ENCODE results near the gene BRWD1. TPM values are rescaled to one million over a fixed set of nuclear protein-coding genes. Genes with fewer than 3 reads are reported as not detected.
A peak's percentile ranks its signal among the peaks of the same experiment; 100 is the strongest.

The BRWD1 gene
- total RNA-seq, 4 donors from 2014 or later: 63.8 to 281 (median 103) TPM

GRCh38 chr21:39178421-39178820 lies 135.0 kb downstream of the BRWD1 start:
- WGBS, 2 donors (ENCODE audit: low coverage in 1 of 2): 83 to 89% methylated on average over 7 of the region's 7 CpGs
- no peaks in the 10 kb centered on the region for H3K27me3 ChIP-seq
- in situ Hi-C loops (cut with MboI; ENCODE audit: low pct_ligation_motif_present in 1 of 4, low pct_unique_long_range_greater_than_20kb in 1 of 4, low sequenced_read_pairs in 3 of 4) (loop anchor here in 1 of 4 donors (25.0 kb wide), 1 partner anchor 209 kb away; a partner anchor contains a TSS), intact Hi-C loops (cut with DNase I; ENCODE audit: low total_unique reads) (no loop called here)
- no peak overlapping the region for H3K4me3 ChIP-seq
- no peaks in the 10 kb centered on the region for H3K9me3 ChIP-seq
- DNase-seq: no peak
- H3K4me1 ChIP-seq: peaks cover 6 to 21% (median 13%) of the 10 kb centered on the region in 4 donors
- TF ChIP-seq EP300 (IDR thresholded peaks at IDR 0.05; ENCODE audit: low read depth): no peak
- TF ChIP-seq CTCF (IDR thresholded peaks at IDR 0.05): no peak
- no peak for TF ChIP-seq POLR2AphosphoS5 (IDR thresholded peaks at IDR 0.05)
- no peak for TF ChIP-seq POLR2A (IDR thresholded peaks at IDR 0.05)
- no peak overlapping the region for H3K27ac ChIP-seq
- peaks cover 0 to 21% (median 2%) of the 10 kb centered on the region in 4 donors for H3K36me3 ChIP-seq

DNA sequence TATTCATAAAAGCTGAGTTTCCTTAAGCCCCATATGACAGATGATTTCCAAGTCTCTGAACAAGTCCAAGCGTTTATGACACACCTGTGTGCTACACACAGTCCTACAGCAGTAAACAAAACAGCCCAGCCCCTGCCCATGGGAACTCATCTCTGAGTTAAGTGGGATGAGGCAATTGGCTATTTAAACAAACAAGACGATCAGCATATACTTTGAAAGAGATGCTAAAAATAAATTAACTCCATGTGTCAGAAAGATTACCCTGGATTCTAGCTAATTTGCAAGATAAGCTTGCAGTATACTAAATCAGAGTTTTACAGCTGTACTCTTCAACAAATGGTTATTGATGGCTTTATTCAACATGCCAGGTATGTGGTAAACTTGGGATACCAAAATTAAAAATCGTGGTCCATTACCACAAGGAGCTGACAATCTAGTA lies 137.1 kb downstream of the BRWD1 start:
- H3K27me3 ChIP-seq: no peaks in the 10 kb centered on the region
- H3K36me3 ChIP-seq: peaks cover 0 to 21% (median 2%) of the 10 kb centered on the region in 4 donors
- no peak for DNase-seq
- intact Hi-C loops (cut with DNase I; ENCODE audit: low total_unique reads): no loop called here
- H3K4me1 ChIP-seq: peaks cover 0 to 7% (median under 1%) of the 10 kb centered on the region in 4 donors
- H3K4me3 ChIP-seq: no peak overlapping the region
- no peaks in the 10 kb centered on the region for H3K9me3 ChIP-seq
- 25 to 30% methylated on average over 3 of the region's 3 CpGs for WGBS, 2 donors (ENCODE audit: low coverage in 1 of 2)
- in situ Hi-C loops (cut with MboI; ENCODE audit: low pct_ligation_motif_present in 1 of 4, low pct_unique_long_range_greater_than_20kb in 1 of 4, low sequenced_read_pairs in 3 of 4): loop anchor here in 1 of 4 donors (25.0 kb wide), 1 partner anchor 211 kb away; a partner anchor contains a TSS
- TF ChIP-seq EP300 (IDR thresholded peaks at IDR 0.05; ENCODE audit: low read depth) (no peak), CTCF (IDR thresholded peaks at IDR 0.05) (no peak), POLR2A (IDR thresholded peaks at IDR 0.05) (no peak), POLR2AphosphoS5 (IDR thresholded peaks at IDR 0.05) (no peak)
- H3K27ac ChIP-seq: no peak overlapping the region

DNA sequence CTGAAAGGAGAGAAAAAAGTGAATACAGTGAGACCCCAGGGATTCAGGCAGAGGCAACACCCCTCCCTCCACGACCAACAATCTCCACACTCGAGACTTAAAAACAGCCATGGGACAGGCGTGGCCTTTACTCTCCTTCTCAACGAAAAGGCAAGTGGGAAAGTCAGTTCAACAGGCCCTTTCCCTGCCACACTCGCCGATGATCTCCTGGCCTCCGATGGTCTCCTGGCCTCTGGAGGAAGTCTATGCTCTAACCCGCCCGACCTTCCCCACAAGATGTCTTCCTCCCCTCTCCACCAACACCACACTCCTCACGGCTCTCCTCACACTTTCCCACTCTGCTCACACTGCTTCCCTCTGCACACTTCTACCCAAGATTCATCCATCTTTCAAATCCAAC lies 137.8 kb downstream of the BRWD1 start:
- H3K36me3 ChIP-seq: peaks cover 0 to 21% (median 2%) of the 10 kb centered on the region in 4 donors
- no peaks in the 10 kb centered on the region for H3K27me3 ChIP-seq
- no peak overlapping the region for H3K27ac ChIP-seq
- intact Hi-C loops (cut with DNase I; ENCODE audit: low total_unique reads): no loop called here
- no peak for DNase-seq
- no peak overlapping the region for H3K4me3 ChIP-seq
- H3K9me3 ChIP-seq: no peaks in the 10 kb centered on the region
- 81 to 83% methylated on average over 1 to 10 of the region's 10 CpGs for WGBS, 2 donors (ENCODE audit: low coverage in 1 of 2)
- peaks cover 0 to 1% (median 0%) of the 10 kb centered on the region in 4 donors for H3K4me1 ChIP-seq
- in situ Hi-C loops (cut with MboI; ENCODE audit: low pct_ligation_motif_present in 1 of 4, low pct_unique_long_range_greater_than_20kb in 1 of 4, low sequenced_read_pairs in 3 of 4): loop anchor here in 1 of 4 donors (25.0 kb wide), 1 partner anchor 212 kb away; a partner anchor contains a TSS
- TF ChIP-seq POLR2A (IDR thresholded peaks at IDR 0.05) (no peak), EP300 (IDR thresholded peaks at IDR 0.05; ENCODE audit: low read depth) (no peak), POLR2AphosphoS5 (IDR thresholded peaks at IDR 0.05) (no peak), CTCF (IDR thresholded peaks at IDR 0.05) (no peak)

DNA sequence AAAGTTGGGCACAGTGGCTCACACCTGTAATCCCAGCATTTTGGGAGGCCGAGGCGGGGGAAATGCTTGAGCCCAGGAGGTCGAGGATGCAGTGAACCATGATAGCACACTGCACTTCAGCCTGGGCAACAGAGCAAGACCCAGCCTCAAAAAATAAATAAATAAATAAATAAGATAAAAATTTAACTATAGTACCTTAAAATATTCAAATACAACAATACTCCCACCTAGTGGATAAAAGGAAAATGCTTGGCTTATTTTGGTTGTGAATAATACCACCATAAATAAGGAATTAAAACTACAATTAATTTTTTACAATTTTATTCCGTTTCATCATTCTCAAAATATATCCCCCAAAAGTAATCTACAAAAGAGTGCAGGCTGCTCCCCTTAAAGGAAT lies 138.3 kb downstream of the BRWD1 start:
- Histone ChIP-seq H3K36me3 (peaks cover 0 to 21% (median 2%) of the 10 kb centered on the region in 4 donors), H3K4me1 (no peaks in the 10 kb centered on the region), H3K27me3 (no peaks in the 10 kb centered on the region), H3K27ac (no peak overlapping the region), H3K4me3 (no peak overlapping the region), H3K9me3 (no peaks in the 10 kb centered on the region)
- intact Hi-C loops (cut with DNase I; ENCODE audit: low total_unique reads) (no loop called here), in situ Hi-C loops (cut with MboI; ENCODE audit: low pct_ligation_motif_present in 1 of 4, low pct_unique_long_range_greater_than_20kb in 1 of 4, low sequenced_read_pairs in 3 of 4) (loop anchor here in 1 of 4 donors (25.0 kb wide), 1 partner anchor 212 kb away; a partner anchor contains a TSS)
- TF ChIP-seq POLR2A (IDR thresholded peaks at IDR 0.05) (no peak), EP300 (IDR thresholded peaks at IDR 0.05; ENCODE audit: low read depth) (no peak), POLR2AphosphoS5 (IDR thresholded peaks at IDR 0.05) (no peak), CTCF (IDR thresholded peaks at IDR 0.05) (peak; percentile 39 to 53 (median 50))
- 74 to 77% methylated on average over 3 to 4 of the region's 4 CpGs for WGBS, 2 donors (ENCODE audit: low coverage in 1 of 2)
- no peak for DNase-seq

Measured in transverse colon (tissue), 4 donors.